Thymus (tissue), 11 donors: Measurements from ENCODE around the gene POFUT2. TPM values are rescaled to one million over a fixed set of nuclear protein-coding genes. Genes with fewer than 3 reads are reported as not detected.
"Not testable (repeated sequence)": the region's sequence is repeated elsewhere in the genome, so short reads cannot be mapped to it uniquely, and the experiment has no call there.

ENCODE experiments used
- DNase-seq, 9 donors: peaks; one replicate each; pipeline ENCODE4 v3.0.0-alpha.2; 2013; ENCODE audit warnings: low spot score in 9 of 9, low read depth in 6 of 9, missing footprints in 1 of 9
- H3K27ac ChIP-seq, 2 donors: one replicate each; pipeline ENCODE4 v1.5.1; 2013; ENCODE audit warnings: control low read depth in 1 of 2, low read depth in 1 of 2, low read length in 1 of 2, mild to moderate bottlenecking in 1 of 2, moderate library complexity in 1 of 2
- H3K27me3 ChIP-seq, 2 donors: one replicate each; pipeline ENCODE4 v1.5.1; 2013; ENCODE audit warnings: low read length in 1 of 2; ENCODE audit not compliant: control insufficient read depth in 2 of 2, insufficient read depth in 1 of 2
- H3K36me3 ChIP-seq, 2 donors: one replicate each; pipeline ENCODE4 v1.5.1; 2013; ENCODE audit warnings: low read length in 1 of 2, mild to moderate bottlenecking in 1 of 2, moderate library complexity in 1 of 2; ENCODE audit not compliant: control insufficient read depth in 2 of 2, insufficient read depth in 2 of 2
- H3K4me1 ChIP-seq, 2 donors: one replicate each; pipeline ENCODE4 v1.5.1; 2013; ENCODE audit warnings: low read length in 2 of 2; ENCODE audit not compliant: control insufficient read depth in 2 of 2, insufficient read depth in 2 of 2
- H3K4me3 ChIP-seq, 2 donors: one replicate each; pipeline ENCODE4 v1.5.1; 2013; ENCODE audit warnings: low read length in 2 of 2, control low read depth in 1 of 2, mild to moderate bottlenecking in 1 of 2
- H3K9me3 ChIP-seq, 2 donors: one replicate each; pipeline ENCODE4 v1.5.1; 2013; ENCODE audit warnings: low read length in 1 of 2, mild to moderate bottlenecking in 1 of 2; ENCODE audit not compliant: control insufficient read depth in 2 of 2, insufficient read depth in 1 of 2
- WGBS: extraction: QIAGEN DNeasy Blood & Tissue Kit; methylation state at CpG from one replicate; pipeline ENCODE4 v1.1.7; 2013; 5-methylcytosine and 5-hydroxymethylcytosine counted together
- polyA plus RNA-seq: library from polyadenylated mRNA; stranded (reverse); fragments of 200-250 nt; gene quantifications from one replicate; pipeline ENCODE4 v1.2.3, GENCODE V29; 2013
- total RNA-seq: library from RNA; stranded (reverse); fragments of 120-200 nt; gene quantifications from one replicate; pipeline ENCODE4 v1.2.4, GENCODE V29; 2013
- donor health status: healthy.

Gene POFUT2
- total and polyA plus RNA-seq, 2 donors, result 5.7 to 31.9 TPM

- H3K9me3 ChIP-seq, H3K36me3 ChIP-seq, H3K4me3 ChIP-seq, H3K27me3 ChIP-seq, H3K4me1 ChIP-seq, H3K27ac ChIP-seq, DNase-seq: not testable (repeated sequence)
- WGBS, result 93% methylated on average over 17 of the region's 17 CpGs
Observed at GRCh38 chr21:45307597-45308158, 20.0 kb upstream of the POFUT2 start.

- Histone ChIP-seq H3K4me1 (peaks cover 0 to 4% of the 10 kb centered on the region in 2 donors), H3K27ac (no peak overlapping the region), H3K27me3 (peaks cover 0 to 6% of the 10 kb centered on the region in 2 donors), H3K9me3 (no peaks in the 10 kb centered on the region), H3K4me3 (no peak overlapping the region), H3K36me3 (no peaks in the 10 kb centered on the region)
- no peak for DNase-seq
- WGBS, result 92% methylated on average over 33 of the region's 33 CpGs
Observed at GRCh38 chr21:45306832-45307571, 19.3 kb upstream of the POFUT2 start.

- no peaks in the 10 kb centered on the region for H3K36me3 ChIP-seq
- H3K4me1 ChIP-seq, result peaks cover 0 to 10% of the 10 kb centered on the region in 2 donors
- WGBS, result 93% methylated on average over 18 of the region's 18 CpGs
- H3K27ac ChIP-seq, result no peak overlapping the region
- no peak for DNase-seq
- H3K9me3 ChIP-seq, result no peaks in the 10 kb centered on the region
- H3K27me3 ChIP-seq, result peaks cover 0 to 6% of the 10 kb centered on the region in 2 donors
- no peak overlapping the region for H3K4me3 ChIP-seq
Observed at GRCh38 chr21:45306453-45306831, 18.7 kb upstream of the POFUT2 start.

GRCh38 chr21:45305836-45306235 is 18.1 kb upstream of the POFUT2 start:
- H3K36me3 ChIP-seq, result no peaks in the 10 kb centered on the region
- 90% methylated on average over 9 of the region's 9 CpGs for WGBS
- peaks cover 0 to 11% of the 10 kb centered on the region in 2 donors for H3K4me1 ChIP-seq
- H3K27ac ChIP-seq, result no peak overlapping the region
- H3K4me3 ChIP-seq, result no peak overlapping the region
- no peaks in the 10 kb centered on the region for H3K9me3 ChIP-seq
- DNase-seq, result no peak
- H3K27me3 ChIP-seq, result peaks cover 0 to 6% of the 10 kb centered on the region in 2 donors

GRCh38 chr21:45304945-45305344 is 17.2 kb upstream of the POFUT2 start:
- WGBS, result 78% methylated on average over 7 of the region's 7 CpGs
- no peak for DNase-seq

GRCh38 chr21:45304476-45304830 is 16.8 kb upstream of the POFUT2 start:
- no peaks in the 10 kb centered on the region for H3K9me3 ChIP-seq
- H3K27ac ChIP-seq, result no peak overlapping the region
- H3K36me3 ChIP-seq, result no peaks in the 10 kb centered on the region
- H3K27me3 ChIP-seq, result peaks cover 0 to 6% of the 10 kb centered on the region in 2 donors
- 94% methylated on average over 6 of the region's 6 CpGs for WGBS
- no peak overlapping the region for H3K4me3 ChIP-seq
- peaks cover 0 to 12% of the 10 kb centered on the region in 2 donors for H3K4me1 ChIP-seq
- DNase-seq, result no peak

More at GRCh38 chr21:45304945-45305344, 17.2 kb upstream of the POFUT2 start:
- Histone ChIP-seq H3K36me3 (no peaks in the 10 kb centered on the region), H3K27ac (no peak overlapping the region), H3K27me3 (peaks cover 0 to 6% of the 10 kb centered on the region in 2 donors), H3K4me1 (peaks cover 0 to 11% of the 10 kb centered on the region in 2 donors), H3K4me3 (no peak overlapping the region), H3K9me3 (no peaks in the 10 kb centered on the region)

- H3K9me3 ChIP-seq, result no peaks in the 10 kb centered on the region
Observed at GRCh38 chr21:45303751-45304475, 16.2 kb upstream of the POFUT2 start.

GRCh38 chr21:45303091-45303615 is 15.5 kb upstream of the POFUT2 start:
- no peak for DNase-seq
- peaks cover 0 to 13% of the 10 kb centered on the region in 2 donors for H3K4me1 ChIP-seq
- no peak overlapping the region for H3K4me3 ChIP-seq
- 98% methylated on average over 21 of the region's 21 CpGs for WGBS
- no peaks in the 10 kb centered on the region for H3K36me3 ChIP-seq
- no peaks in the 10 kb centered on the region for H3K9me3 ChIP-seq
- H3K27ac ChIP-seq, result no peak overlapping the region
- H3K27me3 ChIP-seq, result peaks cover 0 to 3% of the 10 kb centered on the region in 2 donors

More at GRCh38 chr21:45303751-45304475, 16.2 kb upstream of the POFUT2 start:
- peaks cover 0 to 6% of the 10 kb centered on the region in 2 donors for H3K27me3 ChIP-seq
- H3K4me3 ChIP-seq, result no peak overlapping the region
- WGBS, result 96% methylated on average over 19 of the region's 19 CpGs
- peaks cover 0 to 13% of the 10 kb centered on the region in 2 donors for H3K4me1 ChIP-seq
- H3K36me3 ChIP-seq, result no peaks in the 10 kb centered on the region
- DNase-seq, result no peak
- H3K27ac ChIP-seq, result no peak overlapping the region
